ENCODE data around the gene HECW1. TPM values are rescaled to one million over a fixed set of nuclear protein-coding genes. Genes with fewer than 3 reads are reported as not detected.

HECW1 gene
- total and polyA plus RNA-seq, 10 of the 15 experiments (the other 5 are each of a cell fraction or from before 2014, with no cell fraction given) = under 0.01 to 0.31 (median 0.04) TPM; not detected in 3

DNA sequence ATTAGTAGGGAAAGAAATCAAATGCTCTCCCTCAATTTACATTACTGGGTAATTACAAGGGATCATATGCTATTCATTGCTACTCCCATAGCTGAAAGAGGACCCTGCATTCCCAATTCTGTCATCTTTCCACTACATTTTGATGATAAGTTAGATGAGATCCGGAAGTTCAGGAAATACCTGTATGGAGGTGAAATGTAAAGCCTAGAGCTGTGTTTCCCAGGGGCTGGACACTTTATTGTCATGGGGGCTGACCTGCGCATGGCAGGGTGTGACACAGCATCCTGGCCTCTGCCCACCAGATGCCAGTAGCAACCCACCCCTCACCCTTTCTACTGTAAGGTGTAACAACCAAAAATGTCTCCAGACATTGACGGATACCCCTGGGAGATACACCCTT is 56.6 kb downstream of the HECW1 start (continued):
- TF ChIP-seq, protein P1, sequence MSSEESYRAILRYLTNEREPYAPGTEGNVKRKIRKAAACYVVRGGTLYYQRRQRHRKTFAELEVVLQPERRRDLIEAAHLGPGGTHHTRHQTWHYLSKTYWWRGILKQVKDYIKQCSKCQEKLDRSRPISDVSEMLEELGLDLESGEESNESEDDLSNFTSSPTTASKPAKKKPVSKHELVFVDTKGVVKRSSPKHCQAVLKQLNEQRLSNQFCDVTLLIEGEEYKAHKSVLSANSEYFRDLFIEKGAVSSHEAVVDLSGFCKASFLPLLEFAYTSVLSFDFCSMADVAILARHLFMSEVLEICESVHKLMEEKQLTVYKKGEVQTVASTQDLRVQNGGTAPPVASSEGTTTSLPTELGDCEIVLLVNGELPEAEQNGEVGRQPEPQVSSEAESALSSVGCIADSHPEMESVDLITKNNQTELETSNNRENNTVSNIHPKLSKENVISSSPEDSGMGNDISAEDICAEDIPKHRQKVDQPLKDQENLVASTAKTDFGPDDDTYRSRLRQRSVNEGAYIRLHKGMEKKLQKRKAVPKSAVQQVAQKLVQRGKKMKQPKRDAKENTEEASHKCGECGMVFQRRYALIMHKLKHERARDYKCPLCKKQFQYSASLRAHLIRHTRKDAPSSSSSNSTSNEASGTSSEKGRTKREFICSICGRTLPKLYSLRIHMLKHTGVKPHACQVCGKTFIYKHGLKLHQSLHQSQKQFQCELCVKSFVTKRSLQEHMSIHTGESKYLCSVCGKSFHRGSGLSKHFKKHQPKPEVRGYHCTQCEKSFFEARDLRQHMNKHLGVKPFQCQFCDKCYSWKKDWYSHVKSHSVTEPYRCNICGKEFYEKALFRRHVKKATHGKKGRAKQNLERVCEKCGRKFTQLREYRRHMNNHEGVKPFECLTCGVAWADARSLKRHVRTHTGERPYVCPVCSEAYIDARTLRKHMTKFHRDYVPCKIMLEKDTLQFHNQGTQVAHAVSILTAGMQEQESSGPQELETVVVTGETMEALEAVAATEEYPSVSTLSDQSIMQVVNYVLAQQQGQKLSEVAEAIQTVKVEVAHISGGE (CRISPR knock-in tag; IDR thresholded peaks at IDR 0.05) = no peak
- no peak for TF ChIP-seq ETV6 (conservative IDR thresholded peaks at IDR 0.05 in 1 of 2, IDR thresholded peaks at IDR 0.05 in 1 of 2; ENCODE audit: borderline replicate concordance in 1 of 2, low read depth in 1 of 2)
- TF ChIP-seq NR2C2 (IDR thresholded peaks at IDR 0.05; ENCODE audit: borderline replicate concordance, control insufficient read depth, insufficient read length, low read depth) = no peak
- TF ChIP-seq MTA2 (IDR thresholded peaks at IDR 0.05; ENCODE audit: low read depth) = no peak
- no peak for TF ChIP-seq HDAC6 (IDR thresholded peaks at IDR 0.05; ENCODE audit: unreplicated experiment)
- no peak for TF ChIP-seq ZNF622 (IDR thresholded peaks at IDR 0.05)

DNA sequence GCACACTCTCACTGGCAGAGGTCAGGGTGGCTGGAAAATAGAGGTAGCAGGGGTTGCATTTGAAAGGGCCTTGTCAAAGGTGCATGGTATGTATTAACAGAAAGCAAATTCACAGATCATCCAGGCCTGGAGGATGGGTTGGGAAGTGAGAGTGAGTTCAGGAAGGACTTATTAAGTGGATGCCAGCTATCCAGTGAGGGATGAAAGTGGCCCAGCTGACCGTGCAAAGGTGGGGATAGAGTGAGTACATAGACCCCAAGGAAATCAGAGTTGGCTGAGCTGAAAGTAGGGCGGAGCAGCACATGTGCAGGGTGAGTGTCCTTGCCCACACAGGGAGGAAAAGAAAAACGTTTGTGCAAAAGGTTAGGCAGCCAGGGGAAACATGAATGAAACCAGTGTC is 58.1 kb downstream of the HECW1 start:
- H3K9ac ChIP-seq (ENCODE audit: control insufficient read depth, insufficient read depth, low read length) = no peak overlapping the region
- 17% methylated on average over 3 of the region's 3 CpGs for WGBS (ENCODE audit: insufficient coverage, insufficient replicate concordance, low lambda C conversion rate, missing lambda C conversion rate)
- H3K79me2 ChIP-seq (ENCODE audit: control insufficient read depth, insufficient read depth, low read length) = no peaks in the 10 kb centered on the region
- intact Hi-C loops (cut with micrococcal nuclease; ENCODE audit: unreplicated experiment) = no loop called here
- RAD21 ChIA-PET (ENCODE audit: unreplicated experiment) = interaction anchor here (1.4 kb wide), 1 partner anchor 9 kb away, joined by 3 read pairs; no protein-coding TSS in a partner anchor
- H3K4me1 ChIP-seq (ENCODE audit: control insufficient read depth, insufficient read depth, low read length) = no peaks in the 10 kb centered on the region
- no peaks in the 10 kb centered on the region for H3K27me3 ChIP-seq (replicated peaks in 1 of 2; ENCODE audit: control insufficient read depth in 2 of 2, insufficient read depth in 2 of 2, low read length in 1 of 2)
- H4K20me1 ChIP-seq (ENCODE audit: control insufficient read depth, insufficient read depth) = no peaks in the 10 kb centered on the region
- in situ Hi-C loops (cut with MboI) = no loop called here
- H2AFZ ChIP-seq (ENCODE audit: control insufficient read depth, low read depth, low read length) = no peak overlapping the region
- SMC1A ChIA-PET (ENCODE audit: uncharacterized antibody, unreplicated experiment) = interaction anchor here (1.2 to 1.4 kb wide), 3 partner anchors 8 to 35 kb away, joined by 3 to 5 read pairs (median 4); no protein-coding TSS in a partner anchor
- H3K4me3 ChIP-seq = no peak overlapping the region
- H3K36me3 ChIP-seq (ENCODE audit: control insufficient read depth in 2 of 2, insufficient read depth in 2 of 2, low read length in 1 of 2) = no peaks in the 10 kb centered on the region
- DNase-seq (ENCODE audit: low read depth, low spot score) = no peak
- CTCF ChIA-PET = interaction anchor here (0.6 to 2.0 kb wide), 7 partner anchors 21 to 269 kb away, joined by 3 to 10 read pairs (median 4); no protein-coding TSS in a partner anchor
- ATAC-seq = peak; percentile 11; the same call in 1 of the 3 replicates
- no peak overlapping the region for H3K4me2 ChIP-seq (ENCODE audit: control insufficient read depth, insufficient read depth)
- H3K9me3 ChIP-seq (replicated peaks; ENCODE audit: control insufficient read depth, insufficient read depth, low read length) = no peaks in the 10 kb centered on the region
- BruUV-seq (replicated peaks) = no TSS peak
- FAIRE-seq = no peak
- POLR2A ChIA-PET = interaction anchor here (0.6 to 1.1 kb wide), 2 partner anchors 12 to 92 kb away, joined by 3 read pairs; no protein-coding TSS in a partner anchor
- no peak overlapping the region for H3K27ac ChIP-seq (ENCODE audit: control insufficient read depth, insufficient read depth)
- TF ChIP-seq EZH2 (IDR thresholded peaks at IDR 0.05; ENCODE audit: borderline replicate concordance, control insufficient read depth, low read depth, low read length) (no peak), KAT2A (conservative IDR thresholded peaks at IDR 0.05; ENCODE audit: control insufficient read depth, low read depth, low read length) (no peak), EGR1 (IDR thresholded peaks at IDR 0.05; ENCODE audit: borderline replicate concordance in 1 of 2, low read depth in 2 of 2, low read length in 2 of 2) (no peak), RCOR1 (conservative IDR thresholded peaks at IDR 0.05; ENCODE audit: low read depth, low read length) (no peak), SUZ12 (IDR thresholded peaks at IDR 0.05; ENCODE audit: unreplicated experiment) (no peak)
- TF ChIP-seq, protein P2, sequence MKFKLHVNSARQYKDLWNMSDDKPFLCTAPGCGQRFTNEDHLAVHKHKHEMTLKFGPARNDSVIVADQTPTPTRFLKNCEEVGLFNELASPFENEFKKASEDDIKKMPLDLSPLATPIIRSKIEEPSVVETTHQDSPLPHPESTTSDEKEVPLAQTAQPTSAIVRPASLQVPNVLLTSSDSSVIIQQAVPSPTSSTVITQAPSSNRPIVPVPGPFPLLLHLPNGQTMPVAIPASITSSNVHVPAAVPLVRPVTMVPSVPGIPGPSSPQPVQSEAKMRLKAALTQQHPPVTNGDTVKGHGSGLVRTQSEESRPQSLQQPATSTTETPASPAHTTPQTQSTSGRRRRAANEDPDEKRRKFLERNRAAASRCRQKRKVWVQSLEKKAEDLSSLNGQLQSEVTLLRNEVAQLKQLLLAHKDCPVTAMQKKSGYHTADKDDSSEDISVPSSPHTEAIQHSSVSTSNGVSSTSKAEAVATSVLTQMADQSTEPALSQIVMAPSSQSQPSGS (IDR thresholded peaks at IDR 0.05; ENCODE audit: low read length) = no peak
- TF ChIP-seq, protein P3, sequence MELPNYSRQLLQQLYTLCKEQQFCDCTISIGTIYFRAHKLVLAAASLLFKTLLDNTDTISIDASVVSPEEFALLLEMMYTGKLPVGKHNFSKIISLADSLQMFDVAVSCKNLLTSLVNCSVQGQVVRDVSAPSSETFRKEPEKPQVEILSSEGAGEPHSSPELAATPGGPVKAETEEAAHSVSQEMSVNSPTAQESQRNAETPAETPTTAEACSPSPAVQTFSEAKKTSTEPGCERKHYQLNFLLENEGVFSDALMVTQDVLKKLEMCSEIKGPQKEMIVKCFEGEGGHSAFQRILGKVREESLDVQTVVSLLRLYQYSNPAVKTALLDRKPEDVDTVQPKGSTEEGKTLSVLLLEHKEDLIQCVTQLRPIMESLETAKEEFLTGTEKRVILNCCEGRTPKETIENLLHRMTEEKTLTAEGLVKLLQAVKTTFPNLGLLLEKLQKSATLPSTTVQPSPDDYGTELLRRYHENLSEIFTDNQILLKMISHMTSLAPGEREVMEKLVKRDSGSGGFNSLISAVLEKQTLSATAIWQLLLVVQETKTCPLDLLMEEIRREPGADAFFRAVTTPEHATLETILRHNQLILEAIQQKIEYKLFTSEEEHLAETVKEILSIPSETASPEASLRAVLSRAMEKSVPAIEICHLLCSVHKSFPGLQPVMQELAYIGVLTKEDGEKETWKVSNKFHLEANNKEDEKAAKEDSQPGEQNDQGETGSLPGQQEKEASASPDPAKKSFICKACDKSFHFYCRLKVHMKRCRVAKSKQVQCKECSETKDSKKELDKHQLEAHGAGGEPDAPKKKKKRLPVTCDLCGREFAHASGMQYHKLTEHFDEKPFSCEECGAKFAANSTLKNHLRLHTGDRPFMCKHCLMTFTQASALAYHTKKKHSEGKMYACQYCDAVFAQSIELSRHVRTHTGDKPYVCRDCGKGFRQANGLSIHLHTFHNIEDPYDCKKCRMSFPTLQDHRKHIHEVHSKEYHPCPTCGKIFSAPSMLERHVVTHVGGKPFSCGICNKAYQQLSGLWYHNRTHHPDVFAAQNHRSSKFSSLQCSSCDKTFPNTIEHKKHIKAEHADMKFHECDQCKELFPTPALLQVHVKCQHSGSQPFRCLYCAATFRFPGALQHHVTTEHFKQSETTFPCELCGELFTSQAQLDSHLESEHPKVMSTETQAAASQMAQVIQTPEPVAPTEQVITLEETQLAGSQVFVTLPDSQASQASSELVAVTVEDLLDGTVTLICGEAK (IDR thresholded peaks at IDR 0.05; ENCODE audit: borderline replicate concordance) = no peak

Data from GM12878 (cell line).